OCI-LY3 (cell line): ENCODE results near the gene NR1H4.

ENCODE experiments used
- H2AFZ ChIP-seq: fragments of 200-600, 300-600 bp; shearing (Covaris generic); 2 replicates; pipeline ENCODE4 v1.6.0; 2014; ENCODE audit warnings: antibody characterized with exemption, low read depth, low read length
- H3K27ac ChIP-seq: fragments of 200-600, 300-600 bp; sonication (generic); 2 replicates; pipeline ENCODE4 v1.5.1; 2014; ENCODE audit warnings: mild to moderate bottlenecking, low read length, moderate library complexity, mixed read lengths
- H3K27me3 ChIP-seq: fragments of 200-600, 300-600 bp; sonication (generic); 2 replicates; pipeline ENCODE4 v1.6.1; 2014; ENCODE audit warnings: low read depth, low read length, mixed read lengths
- H3K36me3 ChIP-seq: fragments of 200-600, 300-600 bp; sonication (generic); replicated peaks from 2 replicates; pipeline ENCODE3; 2014; ENCODE audit warnings: low read depth, low read length, mixed read lengths
- H3K4me1 ChIP-seq: fragments of 300-600, 200-600 bp; sonication (generic); 2 replicates; pipeline ENCODE4 v1.6.1; 2014; ENCODE audit warnings: low read length, mixed read lengths
- H3K4me2 ChIP-seq: fragments of 200-600, 300-600 bp; sonication (generic); 2 replicates; pipeline ENCODE4 v1.6.1; 2014; ENCODE audit warnings: low read length, mixed read lengths
- H3K4me3 ChIP-seq: fragments of 300-600, 200-600 bp; sonication (generic); 2 replicates; pipeline ENCODE4 v1.5.1; 2014; ENCODE audit warnings: antibody characterized with exemption, mild to moderate bottlenecking, low read length, moderate library complexity
- H3K79me2 ChIP-seq: fragments of 300-600, 200-600 bp; shearing (Covaris generic); 2 replicates; pipeline ENCODE4 v1.6.1; 2014; ENCODE audit warnings: mild to moderate bottlenecking, low read length, mixed read lengths
- H3K9ac ChIP-seq: fragments of 300-600, 200-600 bp; shearing (Covaris generic); 2 replicates; pipeline ENCODE4 v1.6.0; 2014; ENCODE audit warnings: mild to moderate bottlenecking, low read length, moderate library complexity
- H3K9me3 ChIP-seq: fragments of 200-600, 300-600 bp; shearing (Covaris generic); 2 replicates; pipeline ENCODE4 v1.6.1; 2014; ENCODE audit warnings: low read length, mixed read lengths; ENCODE audit not compliant: insufficient read depth
- H4K20me1 ChIP-seq: fragments of 200-600, 300-600 bp; sonication (generic); 2 replicates; pipeline ENCODE4 v1.6.1; 2016; ENCODE audit warnings: low read length, mixed read lengths; ENCODE audit not compliant: insufficient read depth
- EZH2phosphoT487 ChIP-seq: fragments of 200-600 bp; shearing (Covaris generic); IDR thresholded peaks from 2 replicates; pipeline ENCODE4 v1.6.1; 2018; ENCODE audit warnings: antibody characterized with exemption, mixed run types, low read depth
- TF ChIP-seq, protein P1 (sequence below): fragments of 200-600, 300-600 bp; sonication (generic); IDR thresholded peaks from 2 replicates; pipeline ENCODE4 v1.5.1; 2014; ENCODE audit warnings: antibody characterized with exemption, low read length, low read depth

Gene NR1H4

DNA sequence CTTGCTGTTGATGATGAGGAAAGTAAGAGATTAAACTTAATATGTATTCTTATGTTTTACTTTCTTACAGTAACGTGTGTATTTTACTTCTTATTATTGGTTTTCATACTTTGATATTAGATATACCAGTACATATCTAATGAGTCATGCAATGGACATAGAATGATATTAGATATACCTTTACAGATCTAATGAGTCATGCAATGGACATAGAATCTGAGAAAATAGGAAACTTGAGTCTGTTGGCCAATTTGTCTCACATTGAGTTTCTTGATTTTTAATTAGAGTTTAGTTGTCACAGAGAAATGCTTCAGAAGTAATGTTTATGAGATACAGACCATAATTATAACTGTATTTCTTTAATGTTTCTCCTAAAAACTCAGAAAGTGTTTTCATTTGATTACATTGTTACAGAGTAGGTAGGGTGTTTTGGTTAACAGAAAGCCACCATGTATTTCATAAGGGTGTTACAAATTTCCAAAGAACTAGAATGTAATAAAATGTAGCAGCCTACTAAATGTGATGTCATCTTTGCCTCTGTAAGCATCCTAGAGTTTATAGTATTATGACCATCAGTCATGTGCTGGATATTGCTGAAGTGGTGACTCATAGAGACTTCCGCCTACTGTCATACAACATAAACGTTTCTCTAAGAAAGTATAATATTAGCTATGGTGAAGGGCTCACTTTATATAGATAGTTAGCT is 102.8 kb downstream of the NR1H4 start:
- H3K4me3 ChIP-seq, result no peak overlapping the region

DNA sequence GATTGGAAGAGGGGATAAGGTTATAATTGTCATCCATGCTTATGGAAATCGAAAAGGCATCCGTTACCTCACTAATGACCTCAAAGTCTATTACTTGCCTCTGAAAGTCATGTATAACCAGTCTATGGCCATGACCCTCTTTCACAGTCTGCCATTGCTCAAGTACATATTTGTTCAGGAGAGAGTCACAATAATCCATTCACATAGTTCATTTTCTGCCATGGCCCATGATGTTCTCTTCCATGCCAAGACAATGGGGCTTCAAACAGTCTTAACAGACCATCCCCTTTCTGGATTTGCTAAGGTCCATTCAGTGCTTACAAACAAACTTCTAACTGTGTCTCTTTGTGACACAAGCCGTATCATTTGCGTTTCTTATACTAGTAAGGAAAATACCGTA is 105.3 kb downstream of the NR1H4 start:
- no peak overlapping the region for H3K4me3 ChIP-seq
- H3K79me2 ChIP-seq, result no peaks in the 10 kb centered on the region

More for the DNA sequence above, 102.8 kb downstream of the NR1H4 start:
- Histone ChIP-seq H3K9me3 (no peaks in the 10 kb centered on the region), H2AFZ (no peak overlapping the region), H3K79me2 (no peaks in the 10 kb centered on the region), H3K27me3 (no peaks in the 10 kb centered on the region), H3K4me1 (no peaks in the 10 kb centered on the region), H3K27ac (no peak overlapping the region), H3K9ac (no peak overlapping the region), H3K36me3 (no peaks in the 10 kb centered on the region), H4K20me1 (no peaks in the 10 kb centered on the region), H3K4me2 (no peak overlapping the region)
- TF ChIP-seq, protein P1, sequence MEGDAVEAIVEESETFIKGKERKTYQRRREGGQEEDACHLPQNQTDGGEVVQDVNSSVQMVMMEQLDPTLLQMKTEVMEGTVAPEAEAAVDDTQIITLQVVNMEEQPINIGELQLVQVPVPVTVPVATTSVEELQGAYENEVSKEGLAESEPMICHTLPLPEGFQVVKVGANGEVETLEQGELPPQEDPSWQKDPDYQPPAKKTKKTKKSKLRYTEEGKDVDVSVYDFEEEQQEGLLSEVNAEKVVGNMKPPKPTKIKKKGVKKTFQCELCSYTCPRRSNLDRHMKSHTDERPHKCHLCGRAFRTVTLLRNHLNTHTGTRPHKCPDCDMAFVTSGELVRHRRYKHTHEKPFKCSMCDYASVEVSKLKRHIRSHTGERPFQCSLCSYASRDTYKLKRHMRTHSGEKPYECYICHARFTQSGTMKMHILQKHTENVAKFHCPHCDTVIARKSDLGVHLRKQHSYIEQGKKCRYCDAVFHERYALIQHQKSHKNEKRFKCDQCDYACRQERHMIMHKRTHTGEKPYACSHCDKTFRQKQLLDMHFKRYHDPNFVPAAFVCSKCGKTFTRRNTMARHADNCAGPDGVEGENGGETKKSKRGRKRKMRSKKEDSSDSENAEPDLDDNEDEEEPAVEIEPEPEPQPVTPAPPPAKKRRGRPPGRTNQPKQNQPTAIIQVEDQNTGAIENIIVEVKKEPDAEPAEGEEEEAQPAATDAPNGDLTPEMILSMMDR, result no peak
- TF ChIP-seq EZH2phosphoT487, result no peak

DNA sequence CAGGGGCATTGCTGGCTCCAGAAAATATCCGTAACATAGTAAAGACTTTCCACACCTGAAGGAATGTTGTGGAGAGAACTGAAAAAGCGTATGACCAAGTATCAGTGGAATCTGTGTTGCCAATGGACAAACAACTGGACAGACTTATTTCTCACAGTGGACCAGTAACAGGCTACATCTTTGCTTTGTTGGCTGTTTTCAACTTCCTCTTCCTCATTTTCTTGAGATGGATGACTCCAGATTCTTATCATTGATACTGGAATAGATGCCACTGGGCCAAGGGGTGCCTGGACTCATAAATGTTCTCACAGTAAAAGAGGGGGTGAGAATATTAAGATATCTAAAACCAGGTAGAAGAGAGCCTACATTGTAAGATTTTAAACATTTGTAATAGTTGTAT is 106.2 kb downstream of the NR1H4 start:
- TF ChIP-seq EZH2phosphoT487, result no peak
- TF ChIP-seq, protein P1, result no peak
- no peak overlapping the region for H3K4me2 ChIP-seq
- H3K4me1 ChIP-seq, result no peaks in the 10 kb centered on the region
- no peaks in the 10 kb centered on the region for H3K27me3 ChIP-seq
- no peaks in the 10 kb centered on the region for H3K79me2 ChIP-seq
- no peak overlapping the region for H3K9ac ChIP-seq
- no peak overlapping the region for H3K27ac ChIP-seq
- H3K4me3 ChIP-seq, result no peak overlapping the region
- H3K9me3 ChIP-seq, result no peaks in the 10 kb centered on the region; the same call in 1 of the 2 replicates
- no peaks in the 10 kb centered on the region for H4K20me1 ChIP-seq
- H3K36me3 ChIP-seq, result no peaks in the 10 kb centered on the region
- no peak overlapping the region for H2AFZ ChIP-seq

More for the DNA sequence above, 105.3 kb downstream of the NR1H4 start:
- no peaks in the 10 kb centered on the region for H3K36me3 ChIP-seq
- no peak overlapping the region for H3K9ac ChIP-seq
- H3K4me1 ChIP-seq, result no peaks in the 10 kb centered on the region
- H3K4me2 ChIP-seq, result no peak overlapping the region
- H2AFZ ChIP-seq, result no peak overlapping the region
- TF ChIP-seq, protein P1, result no peak
- no peak for TF ChIP-seq EZH2phosphoT487
- H3K9me3 ChIP-seq, result no peaks in the 10 kb centered on the region; the same call in 1 of the 2 replicates
- no peaks in the 10 kb centered on the region for H3K27me3 ChIP-seq
- no peaks in the 10 kb centered on the region for H4K20me1 ChIP-seq
- H3K27ac ChIP-seq, result no peak overlapping the region

DNA sequence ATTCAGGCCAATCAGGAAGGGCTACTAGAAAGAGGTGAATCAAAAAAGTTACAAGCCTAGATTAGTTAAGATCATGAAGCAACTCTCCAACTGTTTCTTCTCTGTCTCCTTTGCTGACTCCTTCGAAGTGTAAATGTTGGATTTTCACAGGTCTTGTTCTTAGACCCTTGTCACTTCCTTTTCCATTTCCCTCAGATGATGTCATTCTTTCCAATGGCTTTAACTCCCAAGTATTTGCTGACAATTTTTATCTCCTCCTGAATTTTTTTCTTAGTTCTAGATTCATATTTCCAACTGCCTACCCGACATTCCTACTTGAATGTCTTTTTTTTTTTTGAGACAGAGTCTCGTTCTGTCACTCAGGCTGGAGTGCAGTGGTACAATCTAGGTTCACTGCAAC is 110.6 kb downstream of the NR1H4 start:
- no peaks in the 10 kb centered on the region for H3K4me1 ChIP-seq
- no peak overlapping the region for H3K4me3 ChIP-seq
- no peaks in the 10 kb centered on the region for H3K79me2 ChIP-seq
- no peak overlapping the region for H3K27ac ChIP-seq
- no peak for TF ChIP-seq EZH2phosphoT487
- TF ChIP-seq, protein P1, result no peak
- no peak overlapping the region for H2AFZ ChIP-seq
- no peak overlapping the region for H3K4me2 ChIP-seq
- no peaks in the 10 kb centered on the region; the same call in 1 of the 2 replicates for H3K9me3 ChIP-seq
- H4K20me1 ChIP-seq, result no peaks in the 10 kb centered on the region
- no peaks in the 10 kb centered on the region for H3K27me3 ChIP-seq
- no peaks in the 10 kb centered on the region for H3K36me3 ChIP-seq
- no peak overlapping the region for H3K9ac ChIP-seq
